Measurements from ENCODE around the gene DHDDS.
"Not testable (repeated sequence)": the region's sequence is repeated elsewhere in the genome, so short reads cannot be mapped to it uniquely, and the experiment has no call there.

The DHDDS gene, protein sequence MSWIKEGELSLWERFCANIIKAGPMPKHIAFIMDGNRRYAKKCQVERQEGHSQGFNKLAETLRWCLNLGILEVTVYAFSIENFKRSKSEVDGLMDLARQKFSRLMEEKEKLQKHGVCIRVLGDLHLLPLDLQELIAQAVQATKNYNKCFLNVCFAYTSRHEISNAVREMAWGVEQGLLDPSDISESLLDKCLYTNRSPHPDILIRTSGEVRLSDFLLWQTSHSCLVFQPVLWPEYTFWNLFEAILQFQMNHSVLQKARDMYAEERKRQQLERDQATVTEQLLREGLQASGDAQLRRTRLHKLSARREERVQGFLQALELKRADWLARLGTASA

DNA sequence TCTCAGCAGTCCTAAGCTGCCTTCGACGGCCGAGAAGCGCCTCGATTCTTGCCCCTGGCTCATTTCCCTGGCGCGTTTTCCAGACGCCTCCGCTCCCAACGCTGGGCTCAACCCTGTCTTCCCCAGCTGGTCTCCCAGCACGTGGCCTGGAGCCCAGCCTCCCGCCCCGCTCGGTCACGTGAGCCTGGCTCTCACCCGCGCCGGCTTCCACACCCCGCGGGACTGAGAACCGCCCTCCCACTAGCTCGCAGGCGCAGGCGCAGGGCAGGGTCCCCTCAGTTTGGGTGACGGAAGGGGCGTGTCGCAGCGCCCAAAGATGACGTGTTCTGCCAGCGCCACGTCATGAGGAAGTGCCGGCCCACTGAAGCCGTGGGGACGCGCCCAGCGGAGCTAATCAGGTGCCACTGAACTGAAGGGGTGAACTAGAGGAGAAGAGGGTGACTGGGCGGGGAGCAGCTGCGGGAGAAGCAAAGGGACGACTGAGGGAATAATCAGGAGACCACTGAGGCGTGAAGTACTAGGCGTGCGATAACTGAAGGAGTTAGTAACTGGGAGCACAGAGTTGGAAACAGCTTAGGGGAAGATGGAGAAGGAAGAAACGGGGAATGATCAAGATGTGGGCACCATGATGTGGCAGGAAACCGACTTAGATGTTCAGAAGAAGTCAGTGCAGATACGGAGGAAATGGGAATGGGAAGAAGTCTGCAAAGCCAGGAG is at the start of gene DHDDS:
DHDDS (plus strand) TSS at position 343 of the 717 bp plus-strand sequence. CDS start 625 bp downstream, outside the sequence.
- DNase-seq (ENCODE audit: low read depth): peak; percentile 95

DNA sequence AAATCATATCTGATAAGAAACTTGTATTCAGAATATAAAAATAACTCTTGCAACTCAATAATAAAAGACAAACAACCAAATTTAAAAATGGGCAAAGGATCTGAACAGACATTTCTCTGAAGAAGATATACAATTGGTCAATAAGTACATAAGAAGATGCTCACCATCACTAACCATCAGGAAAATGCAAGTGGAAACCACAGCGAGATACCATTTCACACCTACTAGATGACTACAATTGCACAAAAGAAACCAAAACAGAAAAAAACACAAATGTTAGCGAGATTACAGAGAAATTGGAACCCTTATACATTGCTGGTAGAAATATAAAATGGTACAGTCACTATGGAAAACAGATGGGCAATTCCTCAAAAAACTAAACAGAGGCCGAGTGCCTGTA is 48.0 kb upstream of the DHDDS start:
- no peak for DNase-seq (ENCODE audit: low read depth)

DNA sequence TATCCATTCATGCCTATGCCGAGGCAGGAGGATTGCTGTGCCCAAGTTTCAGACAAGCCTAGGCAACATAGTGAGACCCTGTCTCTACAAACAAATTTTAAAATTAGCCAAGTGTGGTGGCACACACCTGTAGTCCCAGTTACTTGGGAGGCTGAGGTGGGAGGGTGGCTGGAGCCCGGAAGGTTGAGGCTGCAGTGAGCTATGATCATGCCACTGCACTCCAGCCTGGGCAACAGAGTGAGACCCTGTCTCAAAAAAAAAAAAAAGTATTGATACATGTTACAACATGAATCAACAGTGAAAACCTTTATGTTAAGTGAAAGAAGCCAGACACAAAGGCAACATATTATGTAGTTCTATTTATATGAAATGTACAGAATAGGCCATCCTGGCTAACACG is 47.1 kb upstream of the DHDDS start:
- not testable (repeated sequence) for DNase-seq (ENCODE audit: low read depth)

DNA sequence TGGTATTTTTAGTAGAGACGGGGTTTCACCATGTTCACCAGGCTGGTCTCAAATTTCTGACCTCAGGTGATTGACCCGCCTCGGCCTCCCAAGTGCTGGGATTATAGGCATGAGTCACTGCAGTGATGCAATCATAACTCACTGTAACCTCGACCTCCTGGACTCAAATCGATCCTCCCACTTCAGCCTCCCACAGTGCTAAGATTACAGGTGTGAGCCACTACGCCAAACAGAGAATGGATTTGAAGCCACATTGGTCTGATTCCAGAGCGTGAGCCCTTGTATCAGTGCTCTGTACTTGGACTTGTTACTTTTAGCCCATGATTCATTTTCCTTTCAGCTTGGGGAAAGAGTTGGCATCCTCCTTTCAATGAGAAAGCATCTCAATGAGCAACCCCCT is 44.7 kb upstream of the DHDDS start:
- DNase-seq (ENCODE audit: low read depth): no peak

DNA sequence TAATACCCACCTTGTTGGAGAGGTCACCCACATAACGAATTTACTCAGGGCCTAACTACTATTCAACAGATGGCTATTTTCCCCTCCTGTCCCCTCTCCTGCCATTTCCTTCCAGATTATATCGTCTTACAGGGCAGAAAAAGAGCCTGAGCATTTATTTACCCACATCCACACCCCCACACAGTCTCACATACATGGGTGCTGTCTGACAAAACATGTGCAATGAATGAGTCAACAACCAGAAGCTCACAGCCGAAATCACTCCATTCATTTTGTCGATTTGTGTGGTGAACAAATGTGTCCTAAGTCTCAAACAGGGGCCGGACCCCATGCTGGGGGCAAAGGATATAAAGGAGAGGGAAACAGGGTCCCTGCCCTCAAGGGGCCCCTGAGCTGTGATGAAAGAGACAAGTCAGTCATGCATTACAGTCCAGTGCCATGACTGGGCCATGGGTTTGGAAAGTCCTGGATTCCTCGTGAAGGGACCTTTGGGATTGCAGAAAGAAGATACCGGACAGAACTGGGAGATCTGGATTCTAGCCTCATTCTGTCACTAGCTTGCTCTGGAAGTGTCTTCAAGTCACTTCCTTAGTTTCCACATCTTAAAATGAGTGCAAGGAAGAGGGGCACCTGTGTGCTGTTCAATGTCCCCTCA is 43.2 kb upstream of the DHDDS start:
- no peak for DNase-seq (ENCODE audit: low read depth)

DNA sequence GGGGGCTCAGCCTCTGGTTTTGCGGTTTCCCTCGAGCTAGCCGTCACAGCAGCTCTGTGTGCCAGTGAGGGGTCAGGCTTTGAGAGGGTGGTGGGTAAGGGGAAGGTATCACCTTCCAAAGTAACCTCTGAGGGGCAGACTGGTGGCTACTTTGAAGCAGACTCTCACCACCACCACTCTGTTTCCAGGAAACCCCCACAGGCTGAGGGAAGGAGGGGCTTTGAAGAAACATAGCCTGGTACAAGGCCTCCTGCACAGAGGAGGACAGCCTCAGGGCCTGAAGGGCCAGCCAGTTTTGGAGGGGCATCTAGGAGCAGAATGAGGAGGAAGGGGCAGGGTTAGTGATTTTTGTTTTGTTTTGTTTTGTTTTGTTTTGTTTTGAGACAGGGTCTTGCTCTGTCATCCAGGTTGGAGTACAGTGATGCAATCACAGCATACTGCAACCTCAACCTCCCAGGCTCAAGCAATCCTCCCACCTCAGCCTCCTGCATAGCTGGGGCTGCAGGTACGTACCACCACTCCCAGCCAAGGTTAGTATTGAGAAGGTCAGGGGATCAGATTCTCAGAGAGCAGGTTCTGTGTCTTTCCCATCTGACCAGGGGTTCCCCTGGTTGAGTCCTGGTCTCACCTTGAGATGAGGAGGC is 42.4 kb upstream of the DHDDS start:
- no peak for DNase-seq (ENCODE audit: low read depth)

DNA sequence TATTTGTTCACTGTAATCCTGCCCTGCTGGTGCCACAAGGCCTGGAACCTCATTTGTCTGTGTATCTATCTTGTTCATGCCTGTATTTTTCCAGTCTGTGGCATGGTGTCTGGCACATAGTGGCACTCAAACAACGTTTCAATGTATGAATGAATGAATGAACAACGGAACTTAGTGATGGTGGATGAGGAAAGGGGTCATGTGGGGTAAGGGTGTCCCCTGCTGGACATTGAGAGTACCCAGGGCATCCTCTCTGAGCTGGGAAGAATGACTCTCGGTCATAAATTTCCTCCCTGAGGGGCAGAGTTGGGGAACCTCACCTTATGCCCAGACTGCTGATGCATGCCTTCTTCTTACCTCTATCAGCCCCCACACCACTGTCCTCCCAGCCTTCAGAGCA is 40.7 kb upstream of the DHDDS start:
- DNase-seq (ENCODE audit: low read depth): no peak

DNA sequence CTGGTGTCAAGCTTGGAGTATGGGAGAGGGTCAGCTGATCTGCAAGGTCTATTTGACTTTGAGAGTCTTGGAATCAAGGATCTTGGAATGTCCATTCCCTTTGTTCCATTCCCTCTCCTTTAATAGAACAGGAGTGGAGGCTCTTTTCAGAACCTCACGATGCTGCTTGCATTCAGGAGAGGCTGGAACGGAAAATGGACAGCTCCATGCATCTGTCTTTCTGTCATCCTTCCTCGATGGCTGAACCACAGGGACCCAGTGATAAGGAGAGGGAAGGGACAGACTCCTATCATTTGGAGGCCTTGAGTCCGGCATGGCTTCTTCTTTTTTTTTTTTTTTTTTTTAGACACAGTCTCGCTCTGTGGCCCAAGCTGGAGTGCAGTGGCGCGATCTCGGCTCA is 36.4 kb upstream of the DHDDS start:
- DNase-seq (ENCODE audit: low read depth): no peak

DNA sequence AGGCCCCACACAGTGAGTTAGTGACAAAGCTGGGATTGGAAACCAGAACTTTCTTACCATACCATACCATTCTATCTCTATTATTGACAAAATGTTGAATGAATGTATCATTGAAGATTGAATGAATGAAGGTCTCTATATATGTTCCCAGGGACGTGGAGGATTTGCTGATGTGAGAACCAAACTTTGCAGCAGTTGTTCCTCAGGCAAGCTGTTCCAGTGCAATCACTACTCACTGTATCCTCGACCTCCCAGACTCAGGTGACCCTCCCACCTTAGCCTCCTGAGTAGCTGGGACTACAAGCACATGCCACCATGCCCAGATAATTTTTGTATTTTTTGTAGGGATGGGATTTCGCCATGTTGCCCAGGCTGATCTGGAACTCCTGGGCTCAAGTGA is 33.1 kb upstream of the DHDDS start:
- no peak for DNase-seq (ENCODE audit: low read depth)

DNA sequence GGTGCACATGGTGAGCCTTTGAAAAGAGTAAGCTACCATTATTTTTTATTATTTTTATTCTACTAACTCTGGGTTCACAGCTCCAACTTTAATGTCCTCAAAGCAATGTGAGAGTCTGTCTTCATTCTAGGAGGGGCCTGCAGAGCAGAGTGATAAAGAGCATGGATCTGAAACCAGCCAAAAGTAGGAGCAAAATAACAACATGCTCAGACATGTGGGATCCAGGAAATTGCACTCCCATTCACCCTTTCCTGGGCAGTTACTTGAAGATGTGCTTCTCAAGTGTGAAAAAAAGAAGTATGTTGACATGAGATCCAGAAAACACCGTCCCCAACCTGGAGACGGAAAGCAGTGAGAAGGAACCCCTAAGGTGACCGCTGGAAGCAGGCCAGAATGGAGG is 30.2 kb upstream of the DHDDS start:
- DNase-seq (ENCODE audit: low read depth): no peak

DNA sequence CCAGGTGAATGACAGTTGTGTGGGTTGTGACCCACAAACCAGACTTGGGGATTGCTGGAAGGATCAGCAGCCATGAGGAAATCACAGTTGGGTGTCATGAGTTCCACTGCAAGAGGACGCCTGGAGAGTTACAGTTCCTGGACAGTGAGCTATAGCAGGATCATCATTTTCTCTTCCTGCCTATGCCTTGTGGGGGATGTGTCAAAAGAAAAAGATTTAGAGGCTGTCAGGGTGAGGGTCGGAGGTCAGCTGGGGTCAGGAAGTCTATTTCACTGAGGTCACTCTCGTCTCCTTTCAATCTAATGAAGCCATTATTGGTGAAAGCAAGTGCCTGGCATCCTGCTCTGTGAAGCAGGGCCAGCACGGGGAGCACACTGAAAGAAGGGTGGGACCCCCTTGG is 28.5 kb upstream of the DHDDS start:
- no peak for DNase-seq (ENCODE audit: low read depth)

DNA sequence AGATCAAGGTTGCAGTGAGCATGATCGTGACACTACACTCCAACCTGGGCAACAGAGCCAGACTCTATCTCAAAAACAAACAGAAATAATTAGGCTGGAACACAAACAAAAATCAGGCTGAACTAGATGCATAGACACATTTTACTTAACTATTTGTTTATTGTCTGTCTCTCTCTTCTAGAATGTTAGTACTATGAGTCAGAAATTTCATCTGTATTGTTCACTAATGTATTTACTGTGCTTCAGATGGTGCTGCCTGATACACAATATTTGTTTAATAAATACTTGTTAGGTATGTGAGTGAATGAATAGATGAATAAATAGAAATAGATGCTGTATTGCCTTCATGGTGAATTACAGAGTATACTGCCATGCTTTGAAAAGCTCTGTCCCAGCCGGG is 27.5 kb upstream of the DHDDS start:
- DNase-seq (ENCODE audit: low read depth): no peak

DNA sequence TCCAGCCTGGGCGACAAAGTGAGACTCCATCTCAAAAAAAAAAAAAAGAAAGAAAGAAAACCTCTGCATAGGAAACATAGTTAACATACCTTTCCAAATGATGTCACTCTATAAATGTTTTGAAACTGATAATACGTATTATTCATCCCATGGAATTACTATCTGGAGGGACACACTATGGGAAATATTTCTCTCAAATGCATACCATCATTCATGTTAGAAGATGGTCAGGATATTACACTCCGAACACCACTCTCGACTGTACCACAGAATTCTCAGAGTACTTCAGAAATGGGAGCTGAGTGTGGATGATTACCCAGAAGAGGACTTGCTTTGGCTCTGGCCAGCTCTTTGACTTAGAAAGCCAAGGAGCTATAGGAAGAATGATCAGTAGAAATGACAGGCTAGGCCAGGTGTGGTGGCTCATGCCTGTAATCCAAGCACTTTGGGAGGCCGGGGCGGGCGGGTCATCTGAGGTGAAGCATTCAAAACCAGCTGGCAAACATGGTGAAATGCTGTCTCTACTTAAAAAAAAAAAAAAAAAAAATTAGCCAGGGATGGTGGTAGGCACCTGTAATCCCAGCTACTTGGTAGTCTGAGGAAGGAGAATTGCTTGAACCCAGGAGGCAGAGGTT is 26.7 kb upstream of the DHDDS start:
- DNase-seq (ENCODE audit: low read depth): no peak

DNA sequence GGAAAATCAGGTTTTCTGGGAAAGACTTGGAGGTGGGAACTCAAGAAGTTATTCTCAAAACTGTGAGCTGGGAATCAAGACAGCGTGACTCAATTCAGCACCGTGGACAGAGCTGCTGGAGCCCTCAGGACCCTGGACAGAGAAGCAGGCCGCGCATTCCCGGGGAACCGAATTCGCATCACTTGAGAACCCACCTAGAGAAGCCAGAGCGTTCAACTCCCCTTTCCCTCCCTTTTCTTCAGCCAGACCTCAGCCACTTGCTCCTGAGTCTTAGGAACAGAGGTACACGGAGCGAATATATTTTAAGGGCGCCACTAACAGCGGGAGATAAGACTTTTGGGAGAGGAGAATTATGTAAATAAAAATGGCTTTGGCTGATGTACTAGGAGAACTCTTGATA is 23.5 kb upstream of the DHDDS start:
- peak; percentile 65 for DNase-seq (ENCODE audit: low read depth)

DNA sequence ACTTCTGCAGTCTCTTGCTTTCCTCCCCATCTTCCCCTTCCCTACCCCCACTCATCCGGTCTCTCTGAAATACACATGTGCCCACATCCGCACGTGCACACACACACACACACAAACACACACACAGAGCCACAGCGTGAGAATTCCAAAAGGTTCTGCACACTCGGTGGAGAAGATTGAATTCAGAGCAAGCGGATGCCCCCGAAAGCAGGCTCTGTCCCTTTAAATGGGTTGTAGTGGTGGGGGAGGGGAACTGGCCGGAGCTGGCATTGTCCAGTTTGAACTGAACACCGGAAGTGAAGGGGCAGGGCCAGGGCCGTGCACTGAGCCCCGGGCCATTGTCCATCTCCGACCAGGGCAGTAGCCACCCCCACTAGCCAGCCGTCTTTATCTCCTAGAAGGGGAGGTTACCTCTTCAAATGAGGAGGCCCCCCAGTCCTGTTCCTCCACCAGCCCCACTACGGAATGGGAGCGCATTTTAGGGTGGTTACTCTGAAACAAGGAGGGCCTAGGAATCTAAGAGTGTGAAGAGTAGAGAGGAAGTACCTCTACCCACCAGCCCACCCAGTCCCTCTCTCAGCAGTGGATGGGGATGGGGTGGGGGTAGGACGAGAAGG is 22.8 kb upstream of the DHDDS start:
- DNase-seq (ENCODE audit: low read depth): no peak

DNA sequence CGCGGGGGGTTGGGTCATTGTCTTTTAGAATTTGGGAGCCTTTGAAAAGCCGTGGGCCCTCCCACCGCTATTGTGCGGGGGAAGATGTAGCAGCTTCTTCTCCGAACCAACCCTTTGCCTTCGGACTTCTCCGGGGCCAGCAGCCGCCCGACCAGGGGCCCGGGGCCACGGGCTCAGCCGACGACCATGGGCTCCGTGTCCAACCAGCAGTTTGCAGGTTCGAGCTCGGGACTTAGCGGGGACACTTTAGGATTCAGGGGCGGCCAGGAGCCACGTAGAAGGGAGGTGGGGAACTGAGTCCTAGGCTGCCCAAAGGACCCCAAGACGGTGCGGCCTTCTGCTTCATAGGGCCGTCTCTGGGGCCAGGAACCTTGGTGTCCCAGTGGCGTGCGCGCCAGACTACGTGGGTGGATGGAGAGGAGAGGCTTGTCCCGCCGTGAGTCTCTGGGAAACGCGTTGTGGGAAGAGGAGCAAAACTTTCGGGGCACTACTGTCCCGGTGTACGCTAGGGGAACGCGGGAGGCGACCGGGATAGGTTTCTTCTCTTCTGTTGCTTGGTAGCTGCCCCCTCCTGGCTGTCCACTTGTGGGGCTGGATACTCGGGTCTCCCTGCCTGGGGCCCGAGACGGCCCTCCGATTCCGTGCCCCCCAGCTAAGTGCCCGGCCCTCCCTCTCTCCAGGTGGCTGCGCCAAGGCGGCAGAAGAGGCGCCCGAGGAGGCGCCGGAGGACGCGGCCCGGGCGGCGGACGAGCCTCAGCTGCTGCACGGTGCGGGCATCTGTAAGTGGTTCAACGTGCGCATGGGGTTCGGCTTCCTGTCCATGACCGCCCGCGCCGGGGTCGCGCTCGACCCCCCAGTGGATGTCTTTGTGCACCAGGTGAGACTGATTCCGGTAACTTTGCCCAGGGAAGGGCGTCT is 21.2 kb upstream of the DHDDS start, which contains the start of gene LIN28A:
LIN28A (plus strand) TSS at position 112 of the 918 bp plus-strand sequence; CDS start at position 187, 75 bp downstream.
- DNase-seq (ENCODE audit: low read depth): no peak

DNA sequence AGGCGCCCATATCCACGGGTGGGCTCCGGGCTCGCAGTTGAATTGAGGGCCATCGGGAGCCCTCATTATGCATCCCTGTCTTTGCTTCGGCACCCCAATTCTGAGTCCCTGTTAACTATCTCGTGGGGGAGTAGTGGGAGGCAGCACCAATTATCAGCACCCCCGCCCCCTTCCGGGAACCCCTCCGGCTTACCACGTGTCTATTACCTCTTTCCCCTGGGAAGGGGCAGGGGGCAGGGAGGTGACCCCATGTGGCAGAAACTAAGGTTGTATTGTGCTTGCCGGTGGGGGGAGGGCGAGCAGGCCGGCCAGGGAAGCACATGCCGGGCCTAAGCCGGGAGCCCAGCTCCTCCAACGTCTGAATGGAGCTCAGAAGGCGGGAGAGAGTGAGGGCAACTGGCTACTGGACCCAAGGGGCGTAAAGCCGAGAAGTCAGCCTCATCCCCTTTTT is 20.5 kb upstream of the DHDDS start:
- DNase-seq (ENCODE audit: low read depth): no peak

DNA sequence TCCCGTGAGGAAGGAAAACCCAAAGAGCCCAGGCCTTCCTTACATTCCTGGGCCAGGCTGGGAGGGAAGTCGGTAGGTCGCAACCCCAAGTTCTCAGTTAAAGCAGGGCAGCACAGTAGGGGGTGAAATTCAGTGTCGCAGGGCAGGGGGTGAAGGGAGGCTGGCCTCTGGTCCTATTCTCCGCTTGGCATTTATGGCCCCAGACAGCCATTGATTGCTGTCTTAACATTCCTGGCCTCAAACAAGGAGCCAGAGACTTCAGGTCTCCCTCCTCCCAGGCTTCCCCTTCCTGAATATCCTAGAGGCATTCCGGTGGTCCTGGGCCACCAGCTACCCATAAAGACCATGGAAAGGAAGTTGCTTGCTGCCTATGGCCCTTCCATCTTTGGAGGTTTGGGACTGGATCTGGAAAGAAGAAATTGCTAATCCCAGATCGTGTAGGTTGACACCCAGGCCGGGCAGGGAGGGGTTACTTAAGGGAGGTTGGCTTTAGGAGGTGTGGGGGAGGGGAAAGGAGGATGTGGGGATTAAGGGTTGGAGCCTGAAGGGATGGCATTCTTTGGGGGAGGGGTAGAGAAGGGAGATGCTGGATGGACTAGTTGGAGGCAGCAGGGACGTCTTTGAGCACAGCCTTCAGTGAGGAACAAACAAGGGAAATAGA is 19.8 kb upstream of the DHDDS start:
- no peak for DNase-seq (ENCODE audit: low read depth)

DNA sequence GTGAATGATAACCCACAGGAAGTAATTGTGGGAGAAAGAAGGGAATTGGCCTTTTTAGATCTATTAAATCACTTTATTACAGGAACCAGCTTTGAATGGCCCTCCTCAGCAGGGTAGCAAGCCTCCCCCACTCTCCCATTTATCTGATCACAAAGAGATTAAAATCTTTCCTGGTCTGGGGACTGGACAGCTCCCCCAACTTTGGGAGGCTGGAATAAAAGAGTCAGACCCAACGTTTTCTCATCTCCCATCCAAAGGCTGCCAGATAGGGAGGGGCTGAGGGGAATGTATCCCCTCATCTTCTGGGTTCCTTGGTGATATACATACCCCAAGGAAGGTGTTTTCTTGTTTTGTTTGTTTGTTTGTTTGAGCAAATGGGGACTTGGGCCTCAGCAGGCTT is 19.1 kb upstream of the DHDDS start:
- no peak for DNase-seq (ENCODE audit: low read depth)
